A673 (cell line): ENCODE results near the gene INHA.

Experiments used
- CTCF ChIP-seq: fragments of 300-800, 200-600 bp; sonication (generic); conservative IDR thresholded peaks from 2 replicates; pipeline ENCODE4 v1.5.1; 2017; ENCODE audit warnings: low read depth, mild to moderate bottlenecking, antibody characterized with exemption, low read length, moderate library complexity, mixed read lengths
- EZH2 ChIP-seq: fragments of 200-600 bp; sonication (generic); IDR thresholded peaks from 2 replicates; pipeline ENCODE4 v1.6.1; 2017; ENCODE audit warnings: borderline replicate concordance, low read depth, mild to moderate bottlenecking, mixed read lengths, antibody characterized with exemption, low read length; ENCODE audit not compliant: poor library complexity, severe bottlenecking

GRCh38 chr2:219538504-219538951 lies 33.6 kb upstream of the INHA start:
- TF ChIP-seq CTCF: no peak
- TF ChIP-seq EZH2: no peak
